Pancreas (tissue), 10 donors: ENCODE data around the gene ADORA2A. TPM values are rescaled to one million over a fixed set of nuclear protein-coding genes. Genes with fewer than 3 reads are reported as not detected.

Experiments
- ATAC-seq, 4 donors: fragments of 200-7000 bp; cut with Tn5 transposase; one replicate each; pipeline versions ENCODE4 v1.8.0 to v1.9.1; 2020; ENCODE audit warnings: mild to moderate bottlenecking in 4 of 4, moderate library complexity in 4 of 4
- DNase-seq, 6 donors: peaks; one replicate each; pipeline ENCODE4 v3.0.0-alpha.2; 2020
- FAIRE-seq: peaks from 2 replicates; lab custom pipeline; 2012; peaks lifted over from hg19 to GRCh38; lab: Jason Lieb, UNC
- H3K27ac ChIP-seq, 4 donors: fragments of 200-600 bp; sonication (generic); 1 replicate in 3 of 4; 2 replicates in 1 of 4; pipeline versions ENCODE4 v1.5.0 to v1.8.0; 2020
- H3K27me3 ChIP-seq, 4 donors: fragments of 200-600 bp; one replicate each; pipeline ENCODE4 v1.8.0; 2021
- H3K36me3 ChIP-seq, 3 donors: fragments of 200-600 bp; sonication (generic) in 1 of 3; one replicate each; pipeline versions ENCODE4 v1.5.0 to v1.8.0; 2020 to 2021
- H3K4me1 ChIP-seq, 3 donors: fragments of 200-600 bp; one replicate each; pipeline ENCODE4 v1.8.0; 2021
- H3K4me3 ChIP-seq, 4 donors: fragments of 200-600 bp; sonication (generic) in 2 of 4; one replicate each; pipeline versions ENCODE4 v1.5.0 to v1.8.0; 2020 to 2021
- H3K9me3 ChIP-seq, 4 donors: fragments of 200-600 bp; one replicate each; pipeline ENCODE4 v1.8.0; 2021
- CTCF ChIP-seq, 4 donors: fragments of 200-600 bp; sonication (generic) in 3 of 4; IDR thresholded peaks; one replicate each; pipeline versions ENCODE4 v1.5.0 to v1.8.0; 2021; ENCODE audit warnings: antibody characterized with exemption in 4 of 4
- WGBS, 2 donors: extraction: QIAGEN DNeasy Blood & Tissue Kit; methylation state at CpG; one replicate each; pipeline ENCODE4 v1.1.7; 2013; 5-methylcytosine and 5-hydroxymethylcytosine counted together
- intact Hi-C, 3 donors: fragments of 100-400 bp; cut with DNase I; formaldehyde crosslinking; loops; one replicate each; pipeline versions ENCODE4 v1.11.1 to v1.14.2; 2022
- polyA plus RNA-seq, 2 donors: library from polyadenylated mRNA; stranded (reverse); fragments of 200-250 nt; gene quantifications; one replicate each; pipeline ENCODE4 v1.2.3, GENCODE V29; 2013
- total RNA-seq, 6 donors: library from RNA; stranded (reverse); fragmentation: NEBNext Ultra II Directional in 4 of 6; extraction: Animal tissue kit (Norgen Biotek cat#: 25700) in 4 of 6; gene quantifications; one replicate each; pipeline versions ENCODE4 v1.2.1 to v1.2.4, GENCODE V29; 2021 to 2023
- donor health status: healthy with polysubstance abuse.
- donor health status: DM: no; HTN: no; CAD: no; lungs with moderate emphysema.
- donor health status: DM: no; HTN: no; CAD: no.
- donor health status: control.
- donor health status: control.
- donor health status: Bipolar disorder and iron deficiency.
- donor health status: DM: yes; HTN: yes; CAD: no.
- donor health status: DM: no; HTN: no; CAD: no.
- donor health status: DM: no; HTN: no; CAD: no.
- donor health status: DM: yes; HTN: yes; CAD: no.

The ADORA2A gene
- total and polyA plus RNA-seq, 8 donors = 0.85 to 10.4 (median 1.6) TPM

DNA sequence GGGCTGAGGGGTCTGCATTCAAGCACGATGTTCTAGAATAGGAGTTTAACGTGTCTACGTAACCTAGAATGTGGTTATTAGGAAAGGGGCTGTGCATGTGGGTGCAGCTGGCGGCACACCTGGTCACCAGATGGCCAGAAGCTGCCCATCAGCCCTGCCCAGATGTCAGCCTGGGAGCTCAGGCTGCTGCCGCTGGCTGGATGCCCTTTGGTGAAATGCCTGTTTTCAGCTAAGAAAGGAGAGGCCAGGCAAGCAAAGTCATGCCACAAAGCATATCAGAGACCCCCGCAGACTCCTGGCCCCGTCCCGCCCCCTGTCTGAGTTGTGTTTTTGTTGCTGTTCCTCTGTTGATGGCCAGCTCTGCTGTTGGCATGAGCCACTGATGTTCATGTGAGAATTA is 11.3 kb upstream of the ADORA2A start:
- H3K36me3 ChIP-seq = peaks cover 0 to 13% (median 8%) of the 10 kb centered on the region in 3 donors
- intact Hi-C loops = no loop called here
- no peak for TF ChIP-seq CTCF (IDR thresholded peaks at IDR 0.05)
- no peaks in the 10 kb centered on the region for H3K9me3 ChIP-seq
- FAIRE-seq (no peak), DNase-seq (peak in 3 of 6 donors; percentile 5 to 41 (median 20)), ATAC-seq (no peak)
- H3K27me3 ChIP-seq = no peaks in the 10 kb centered on the region
- no peak overlapping the region for H3K27ac ChIP-seq
- WGBS, 2 donors = 95 to 98% methylated on average over 8 of the region's 8 CpGs
- no peaks in the 10 kb centered on the region for H3K4me1 ChIP-seq
- no peak overlapping the region for H3K4me3 ChIP-seq

DNA sequence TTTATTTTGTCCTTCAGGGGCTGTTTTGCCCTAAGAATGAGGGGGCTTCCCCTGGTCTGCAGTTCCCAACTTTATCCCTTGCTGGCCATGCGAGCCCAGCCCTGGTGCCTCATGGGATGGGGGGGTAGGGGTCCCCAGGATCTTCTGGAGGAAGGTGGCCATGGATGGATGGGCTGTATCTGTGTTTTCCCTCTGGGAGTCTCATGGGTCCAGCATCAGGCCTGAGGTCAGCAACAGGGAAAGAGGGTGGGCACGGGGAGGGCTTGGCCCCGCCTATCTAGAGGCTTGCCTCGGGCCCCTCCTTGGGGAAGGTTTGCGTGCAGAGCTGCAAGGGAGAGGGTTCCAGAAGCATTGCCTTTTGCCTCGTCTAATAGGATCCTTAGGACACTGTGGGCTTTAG is 10.8 kb upstream of the ADORA2A start:
- no peak for TF ChIP-seq CTCF (IDR thresholded peaks at IDR 0.05)
- peak in 2 of 6 donors; percentile 4 to 20 for DNase-seq
- WGBS, 2 donors = 83 to 86% methylated on average over 6 of the region's 6 CpGs

GRCh38 chr22:24417200-24417599 is 10.2 kb upstream of the ADORA2A start:
- Histone ChIP-seq H3K4me3 (no peak overlapping the region), H3K4me1 (no peaks in the 10 kb centered on the region), H3K27me3 (no peaks in the 10 kb centered on the region), H3K9me3 (no peaks in the 10 kb centered on the region), H3K36me3 (peaks cover 0 to 8% (median 8%) of the 10 kb centered on the region in 3 donors), H3K27ac (no peak overlapping the region)
- 94 to 99% methylated on average over 7 of the region's 7 CpGs for WGBS, 2 donors
- DNase-seq (peak in 2 of 6 donors; percentile 4 to 29), ATAC-seq (no peak), FAIRE-seq (no peak)
- intact Hi-C loops = no loop called here
- no peak for TF ChIP-seq CTCF (IDR thresholded peaks at IDR 0.05)

More for the DNA sequence above, 10.8 kb upstream of the ADORA2A start:
- FAIRE-seq = no peak
- no peaks in the 10 kb centered on the region for H3K9me3 ChIP-seq
- no peak overlapping the region for H3K4me3 ChIP-seq
- H3K27ac ChIP-seq = no peak overlapping the region
- peaks cover 0 to 11% (median 8%) of the 10 kb centered on the region in 3 donors for H3K36me3 ChIP-seq
- no peaks in the 10 kb centered on the region for H3K4me1 ChIP-seq
- ATAC-seq = no peak
- no peaks in the 10 kb centered on the region for H3K27me3 ChIP-seq
- intact Hi-C loops = no loop called here

GRCh38 chr22:24417901-24418641 is 9.3 kb upstream of the ADORA2A start:
- intact Hi-C loops = no loop called here
- Histone ChIP-seq H3K36me3 (peaks cover 0 to 8% (median 8%) of the 10 kb centered on the region in 3 donors), H3K4me1 (no peaks in the 10 kb centered on the region), H3K9me3 (no peaks in the 10 kb centered on the region), H3K27ac (no peak overlapping the region), H3K27me3 (no peaks in the 10 kb centered on the region), H3K4me3 (no peak overlapping the region)
- ATAC-seq = no peak
- 88 to 93% methylated on average over 16 of the region's 16 CpGs for WGBS, 2 donors
- TF ChIP-seq CTCF (IDR thresholded peaks at IDR 0.05) = no peak
- DNase-seq = peak in 3 of 6 donors; percentile 10 to 58 (median 51)
- FAIRE-seq = no peak
